ENCODE measurements around the gene GNAT2. TPM values are rescaled to one million over a fixed set of nuclear protein-coding genes. Genes with fewer than 3 reads are reported as not detected.

Gene GNAT2
- total RNA-seq, 4 donors from 2014 or later = not detected

DNA sequence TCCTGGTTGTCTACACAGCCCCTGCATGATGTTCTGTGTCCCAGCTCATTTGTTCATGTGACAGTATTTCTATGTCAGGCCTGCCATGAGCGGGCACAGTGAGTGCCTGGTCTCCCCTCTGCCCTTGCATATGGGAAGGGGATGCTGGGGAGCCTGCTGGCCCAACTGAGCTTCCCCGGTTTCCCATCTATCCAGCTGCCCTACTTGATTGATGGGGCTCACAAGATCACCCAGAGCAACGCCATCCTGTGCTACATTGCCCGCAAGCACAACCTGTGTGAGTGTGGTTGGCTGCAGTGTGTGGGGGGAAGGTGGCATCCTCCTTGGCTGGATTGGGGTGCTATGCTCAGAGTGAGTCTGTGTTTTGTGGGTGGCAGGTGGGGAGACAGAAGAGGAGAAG is 38.0 kb upstream of the GNAT2 start:
- H3K36me3 ChIP-seq = peaks cover 0 to 45% of the 10 kb centered on the region in 2 donors
- no peaks in the 10 kb centered on the region for H3K27me3 ChIP-seq
- WGBS, 2 donors (ENCODE audit: low coverage in 1 of 2) = 100% methylated on average over 1 of the region's 4 CpGs; no CpG with 5 or more reads in 1 of the 2 donors
- TF ChIP-seq EP300 (IDR thresholded peaks at IDR 0.05) = no peak
- TF ChIP-seq, protein P1, sequence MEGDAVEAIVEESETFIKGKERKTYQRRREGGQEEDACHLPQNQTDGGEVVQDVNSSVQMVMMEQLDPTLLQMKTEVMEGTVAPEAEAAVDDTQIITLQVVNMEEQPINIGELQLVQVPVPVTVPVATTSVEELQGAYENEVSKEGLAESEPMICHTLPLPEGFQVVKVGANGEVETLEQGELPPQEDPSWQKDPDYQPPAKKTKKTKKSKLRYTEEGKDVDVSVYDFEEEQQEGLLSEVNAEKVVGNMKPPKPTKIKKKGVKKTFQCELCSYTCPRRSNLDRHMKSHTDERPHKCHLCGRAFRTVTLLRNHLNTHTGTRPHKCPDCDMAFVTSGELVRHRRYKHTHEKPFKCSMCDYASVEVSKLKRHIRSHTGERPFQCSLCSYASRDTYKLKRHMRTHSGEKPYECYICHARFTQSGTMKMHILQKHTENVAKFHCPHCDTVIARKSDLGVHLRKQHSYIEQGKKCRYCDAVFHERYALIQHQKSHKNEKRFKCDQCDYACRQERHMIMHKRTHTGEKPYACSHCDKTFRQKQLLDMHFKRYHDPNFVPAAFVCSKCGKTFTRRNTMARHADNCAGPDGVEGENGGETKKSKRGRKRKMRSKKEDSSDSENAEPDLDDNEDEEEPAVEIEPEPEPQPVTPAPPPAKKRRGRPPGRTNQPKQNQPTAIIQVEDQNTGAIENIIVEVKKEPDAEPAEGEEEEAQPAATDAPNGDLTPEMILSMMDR (IDR thresholded peaks at IDR 0.05) = no peak
- TF ChIP-seq POLR2AphosphoS5 (IDR thresholded peaks at IDR 0.05) = no peak
- peak overlapping the region in 3 of 4 donors; percentile 88 to 90 (median 89) for H3K27ac ChIP-seq
- H3K4me3 ChIP-seq = no peak overlapping the region
- no peaks in the 10 kb centered on the region for H3K9me3 ChIP-seq
- ATAC-seq = no peak
- peaks cover 0 to 29% (median 11%) of the 10 kb centered on the region in 3 donors for H3K4me1 ChIP-seq

DNA sequence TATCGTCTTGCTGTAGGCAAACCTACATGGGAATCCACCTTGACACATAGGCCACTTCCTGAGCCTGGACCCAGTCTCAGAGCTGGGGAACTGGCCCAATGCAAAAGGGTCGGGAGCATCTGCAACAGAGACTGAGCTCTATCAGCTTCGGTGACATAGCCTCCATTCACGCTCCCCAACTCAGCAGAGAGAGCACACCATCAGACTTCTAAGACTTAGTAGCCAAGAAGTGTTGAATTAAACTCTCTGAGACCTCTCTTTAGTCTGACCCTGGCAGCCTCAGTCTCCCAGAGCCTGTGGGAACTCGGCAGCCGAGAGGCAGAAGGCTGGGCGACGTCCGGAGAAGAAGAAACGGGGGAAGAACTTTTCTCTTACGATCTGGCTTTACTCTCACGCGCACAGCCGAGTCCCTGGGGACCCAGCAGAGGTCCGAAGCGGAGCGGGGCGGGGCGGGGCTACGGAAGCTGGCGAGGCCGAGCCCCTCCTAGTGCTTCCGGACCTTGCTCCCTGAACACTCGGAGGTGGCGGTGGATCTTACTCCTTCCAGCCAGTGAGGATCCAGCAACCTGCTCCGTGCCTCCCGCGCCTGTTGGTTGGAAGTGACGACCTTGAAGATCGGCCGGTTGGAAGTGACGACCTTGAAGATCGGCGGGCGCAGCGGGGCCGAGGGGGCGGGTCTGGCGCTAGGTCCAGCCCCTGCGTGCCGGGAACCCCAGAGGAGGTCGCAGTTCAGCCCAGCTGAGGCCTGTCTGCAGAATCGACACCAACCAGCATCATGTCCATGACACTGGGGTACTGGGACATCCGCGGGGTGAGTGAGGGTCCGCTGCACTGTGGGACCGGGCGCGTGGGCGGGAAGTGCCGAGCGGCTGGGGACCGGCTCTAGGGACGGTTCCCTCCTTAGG is 36.5 kb upstream of the GNAT2 start, which contains the start of gene GSTM4:
Gene GSTM4 (plus strand): TSS at position 485 of the 905 bp plus-strand sequence. CDS start 291 bp downstream, at position 776.
- Histone ChIP-seq H3K36me3 (peaks cover 0 to 30% of the 10 kb centered on the region in 2 donors), H3K27me3 (no peaks in the 10 kb centered on the region), H3K4me1 (peaks cover 0 to 29% (median 11%) of the 10 kb centered on the region in 3 donors), H3K27ac (peak within 1 kb of the TSS; percentile 11 to 90 (median 88)), H3K4me3 (peak within 1 kb of the TSS; percentile 52 to 74), H3K9me3 (no peaks in the 10 kb centered on the region)
- peak; percentile 94 for ATAC-seq
- TF ChIP-seq EP300 (IDR thresholded peaks at IDR 0.05) (no peak), POLR2AphosphoS5 (IDR thresholded peaks at IDR 0.05) (peak; percentile 60), POLR2A (IDR thresholded peaks at IDR 0.05) (peak; percentile 31 to 51)
- TF ChIP-seq, protein P1 (IDR thresholded peaks at IDR 0.05) = peak in 2 of 4 experiments; percentile 10 to 45
- 0 to 6% methylated on average over 1 to 3 of the region's 54 CpGs for WGBS, 2 donors (ENCODE audit: low coverage in 1 of 2)

DNA sequence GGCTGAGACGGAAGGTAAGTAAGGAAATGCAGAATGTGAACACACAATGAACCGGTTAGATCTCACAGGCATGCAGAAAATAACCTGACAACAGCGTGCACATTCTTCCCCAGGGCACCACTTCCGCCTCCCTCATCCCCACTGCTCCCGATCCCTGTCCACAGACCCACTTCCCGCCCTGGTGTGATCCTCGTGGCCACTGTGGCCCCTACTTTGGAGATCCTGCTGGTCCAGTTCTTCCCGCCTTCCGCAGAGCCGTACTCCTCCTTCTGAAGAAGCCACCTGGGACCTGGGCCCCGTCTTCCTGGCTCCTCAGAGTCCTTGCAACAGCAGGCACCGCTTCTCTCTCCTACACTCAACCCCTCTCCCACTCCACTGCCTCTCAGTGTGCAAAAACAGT is 35.1 kb upstream of the GNAT2 start:
- TF ChIP-seq, protein P1 (IDR thresholded peaks at IDR 0.05) = no peak
- TF ChIP-seq EP300 (IDR thresholded peaks at IDR 0.05) (no peak), POLR2AphosphoS5 (IDR thresholded peaks at IDR 0.05) (no peak), POLR2A (IDR thresholded peaks at IDR 0.05) (no peak)
- Histone ChIP-seq H3K4me3 (no peak overlapping the region), H3K27ac (peak overlapping the region in 3 of 4 donors; percentile 88 to 90 (median 89)), H3K27me3 (no peaks in the 10 kb centered on the region), H3K9me3 (no peaks in the 10 kb centered on the region), H3K4me1 (peaks cover 0 to 29% (median 11%) of the 10 kb centered on the region in 3 donors), H3K36me3 (peaks cover 0 to 17% of the 10 kb centered on the region in 2 donors)
- WGBS, 2 donors (ENCODE audit: low coverage in 1 of 2) = 87 to 89% methylated on average over 5 to 12 of the region's 12 CpGs
- no peak for ATAC-seq

DNA sequence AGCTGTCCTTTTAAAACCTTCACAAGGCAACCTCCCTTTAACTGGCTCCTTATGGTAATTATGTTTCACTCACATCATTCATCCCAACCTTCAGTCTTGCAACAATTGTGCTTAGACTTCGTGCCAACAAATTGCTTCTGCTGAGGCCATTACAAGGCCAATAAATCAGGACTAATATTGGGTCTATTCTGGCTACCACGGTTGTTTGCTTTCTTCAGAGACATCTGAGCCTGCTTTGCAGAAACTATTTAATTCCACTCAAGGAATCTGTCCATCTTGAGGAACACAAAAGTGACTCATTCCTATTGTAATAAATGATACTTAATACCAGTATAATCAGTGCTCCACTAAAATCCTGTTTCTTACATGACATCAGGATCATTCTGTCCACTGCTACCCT is 33.9 kb upstream of the GNAT2 start:
- Histone ChIP-seq H3K27me3 (no peaks in the 10 kb centered on the region), H3K4me1 (peaks cover 0 to 29% (median 11%) of the 10 kb centered on the region in 3 donors), H3K27ac (no peak overlapping the region), H3K9me3 (no peaks in the 10 kb centered on the region), H3K36me3 (peaks cover 0 to 4% of the 10 kb centered on the region in 2 donors), H3K4me3 (no peak overlapping the region)
- 60 to 74% methylated on average over 2 of the region's 2 CpGs for WGBS, 2 donors (ENCODE audit: low coverage in 1 of 2)
- ATAC-seq = no peak
- no peak for TF ChIP-seq POLR2A (IDR thresholded peaks at IDR 0.05)
- TF ChIP-seq POLR2AphosphoS5 (IDR thresholded peaks at IDR 0.05) = no peak
- no peak for TF ChIP-seq EP300 (IDR thresholded peaks at IDR 0.05)
- TF ChIP-seq, protein P1 (IDR thresholded peaks at IDR 0.05) = no peak

All from gastroesophageal sphincter (tissue), 4 donors.